GM19043 (cell line): Measurements from ENCODE around the gene CEACAM21.
A peak's percentile ranks its signal among the peaks of the same experiment; 100 is the strongest.
"Not testable (repeated sequence)": the region's sequence is repeated elsewhere in the genome, so short reads cannot be mapped to it uniquely, and the experiment has no call there.

Experiments
- ATAC-seq: cut with Tn5 transposase; IDR thresholded peaks from one replicate; pipeline ENCODE4 v1.9.1; 2021; ENCODE audit warnings: low read depth; ENCODE audit not compliant: unreplicated experiment

CEACAM21 gene

DNA sequence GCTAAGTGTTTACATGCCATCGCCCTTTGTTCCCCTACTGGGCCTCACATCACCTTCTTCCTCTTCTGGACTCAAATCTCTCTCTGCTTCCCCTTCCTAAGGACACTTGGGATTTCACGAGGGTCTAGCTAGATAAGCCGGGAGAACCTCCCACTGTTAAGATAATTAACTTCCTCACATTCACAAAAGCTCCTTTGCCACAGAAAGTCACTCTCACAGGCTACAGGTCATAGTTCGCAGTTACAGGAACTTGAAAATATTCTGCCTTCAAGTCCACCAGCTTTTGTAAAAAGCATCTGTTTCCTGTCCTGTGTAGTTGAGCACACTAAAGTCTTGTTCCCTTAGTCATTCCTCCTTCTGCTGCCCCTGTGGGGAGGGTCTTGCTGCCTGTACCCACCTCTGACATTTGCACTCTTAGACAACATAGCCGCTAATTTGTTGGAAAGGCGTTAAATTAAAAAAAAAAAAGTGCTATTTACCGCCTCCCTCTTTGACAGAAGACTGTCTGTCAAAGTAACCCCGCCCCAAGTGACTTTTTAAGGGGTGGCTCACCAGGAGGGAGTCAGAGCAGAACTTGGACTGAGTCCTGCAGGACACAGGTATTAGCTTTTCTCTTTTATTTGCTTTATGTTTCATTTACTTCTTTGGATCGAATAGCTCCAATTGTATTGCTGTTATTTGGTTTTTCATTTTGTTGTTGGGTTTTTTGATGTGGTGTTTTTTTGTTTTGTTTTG, 26.8 kb upstream of the CEACAM21 start:
- peak; percentile 45 for ATAC-seq

DNA sequence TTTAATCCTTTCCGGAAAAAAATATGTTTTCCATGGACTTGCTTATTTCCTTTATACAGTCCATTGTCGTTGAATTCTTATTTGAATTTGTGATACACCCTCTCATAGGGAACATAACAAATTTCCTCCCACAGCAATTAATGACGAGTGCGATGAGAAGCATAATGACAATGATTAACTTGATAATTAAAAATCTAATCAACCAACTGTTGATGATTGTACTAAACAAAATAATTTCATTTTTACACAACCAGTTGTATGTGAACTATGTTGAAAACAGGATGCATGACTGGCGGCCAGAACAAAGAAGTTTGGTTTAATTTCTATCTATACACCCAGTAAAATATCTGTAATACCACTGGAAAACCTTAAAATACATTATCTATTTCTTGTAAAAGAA, 26.1 kb upstream of the CEACAM21 start:
- ATAC-seq = no peak

DNA sequence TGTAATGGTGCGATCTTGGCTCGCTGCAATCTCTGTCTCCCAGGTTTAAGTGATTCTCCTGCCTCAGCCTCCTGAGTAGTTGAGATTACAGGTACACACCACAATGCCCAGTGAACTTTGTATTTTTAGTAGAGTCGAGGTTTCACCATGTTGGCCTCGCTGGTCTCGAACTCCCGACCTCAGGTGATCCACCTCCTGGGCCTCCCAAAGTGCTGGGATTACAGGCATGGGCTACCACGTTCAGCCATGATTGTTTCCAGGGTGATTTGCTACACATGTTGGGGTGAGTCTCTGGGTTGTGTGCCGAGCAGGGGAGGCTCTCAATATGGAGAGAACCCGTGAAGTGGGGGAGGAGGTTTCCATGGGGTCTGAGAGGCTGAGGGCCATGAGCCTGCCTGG, 24.8 kb upstream of the CEACAM21 start:
- ATAC-seq = no peak

DNA sequence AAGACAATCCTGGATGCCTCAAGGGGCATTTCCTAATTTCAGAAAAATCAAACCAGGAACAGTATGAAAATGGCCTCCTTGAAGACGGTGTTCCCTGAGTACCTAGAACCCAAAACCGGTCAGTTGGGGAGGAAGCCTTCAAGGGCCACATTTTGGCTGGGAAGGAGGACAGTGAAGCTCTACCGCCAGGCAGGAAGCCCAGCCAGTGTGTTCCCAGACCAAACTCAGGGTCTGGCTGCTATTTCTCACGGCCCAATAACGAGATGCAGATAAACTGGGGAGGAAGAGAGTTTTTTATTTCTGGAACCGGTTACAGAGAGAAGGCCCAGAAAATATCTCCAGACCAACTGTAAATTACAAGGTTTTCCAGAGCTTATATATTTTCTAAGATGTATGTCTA, 24.3 kb upstream of the CEACAM21 start:
- ATAC-seq = no peak

DNA sequence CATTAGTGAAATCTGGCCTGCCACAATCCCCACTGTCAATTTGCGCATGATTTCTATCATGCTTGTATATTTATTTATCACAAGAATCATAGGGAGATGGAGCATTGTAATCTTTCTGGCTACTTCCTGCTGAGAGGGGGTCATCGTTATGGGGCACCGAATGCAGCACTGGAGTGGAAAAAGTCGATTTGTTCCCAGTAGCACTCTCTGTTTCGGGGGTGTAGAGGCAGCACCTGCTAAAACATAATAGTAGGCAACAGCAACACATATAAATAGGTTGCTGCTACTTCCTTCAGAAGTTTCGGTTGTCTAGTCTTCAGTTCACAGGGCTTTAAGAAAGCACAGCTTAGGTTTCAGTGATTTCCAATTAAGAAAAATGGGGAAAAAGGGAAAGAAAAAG, 23.4 kb upstream of the CEACAM21 start:
- no peak for ATAC-seq

DNA sequence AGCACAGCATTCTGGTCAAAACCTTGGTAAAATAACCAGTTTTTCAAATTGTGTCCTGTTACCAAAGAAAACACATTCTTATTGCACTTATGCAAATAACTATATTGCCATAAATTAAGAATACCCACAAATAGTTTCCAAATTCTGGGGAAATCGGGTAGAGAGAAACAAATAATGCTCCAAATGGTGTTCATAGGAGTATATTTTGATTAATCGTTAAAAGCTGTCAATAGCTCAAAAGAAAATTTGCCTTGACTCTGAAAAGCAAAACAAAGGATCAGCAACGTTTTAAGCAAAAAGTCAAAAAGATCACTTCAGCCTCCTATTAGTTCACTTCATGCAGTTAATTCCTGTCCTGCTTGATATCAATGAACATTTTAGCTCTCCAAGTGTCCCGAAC, 22.2 kb upstream of the CEACAM21 start:
- no peak for ATAC-seq

DNA sequence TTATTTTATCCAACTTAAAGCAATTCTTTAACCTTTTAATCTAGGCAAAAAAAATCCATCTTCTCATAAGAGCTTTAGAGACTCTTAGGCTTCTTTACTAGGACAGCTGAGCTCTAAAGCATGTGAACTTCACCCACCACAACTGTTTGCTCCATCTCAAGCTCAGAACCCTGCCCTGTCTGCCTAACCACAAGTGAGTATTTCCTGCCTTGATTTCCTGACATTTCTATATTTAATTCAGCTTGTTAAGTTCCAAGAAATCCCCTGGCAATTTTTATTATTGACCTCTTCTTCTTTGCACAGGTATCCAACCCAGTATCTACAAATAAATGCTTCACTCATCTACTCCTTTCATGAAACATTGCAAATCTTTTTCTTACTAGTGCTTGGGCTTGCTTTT, 21.1 kb upstream of the CEACAM21 start:
- no peak for ATAC-seq

DNA sequence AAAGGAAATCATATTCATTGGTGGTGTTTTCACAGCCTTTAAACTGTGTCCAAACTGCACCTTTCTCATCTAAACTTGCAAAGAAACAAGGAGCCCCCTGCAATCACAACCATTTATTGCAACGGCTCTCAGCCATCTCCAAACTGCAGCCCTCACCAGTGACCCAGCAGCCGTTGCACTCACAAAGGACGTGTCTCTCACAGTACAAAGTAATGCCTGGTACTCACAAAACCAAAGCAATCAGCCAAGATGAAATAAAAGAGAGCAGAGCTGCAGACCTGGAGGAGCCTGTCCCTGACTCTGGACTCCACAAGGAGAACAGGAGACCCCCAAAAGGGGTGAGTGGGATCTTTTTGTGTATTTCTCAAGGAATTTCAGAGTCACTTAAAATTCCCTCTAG, 20.2 kb upstream of the CEACAM21 start:
- ATAC-seq = no peak

DNA sequence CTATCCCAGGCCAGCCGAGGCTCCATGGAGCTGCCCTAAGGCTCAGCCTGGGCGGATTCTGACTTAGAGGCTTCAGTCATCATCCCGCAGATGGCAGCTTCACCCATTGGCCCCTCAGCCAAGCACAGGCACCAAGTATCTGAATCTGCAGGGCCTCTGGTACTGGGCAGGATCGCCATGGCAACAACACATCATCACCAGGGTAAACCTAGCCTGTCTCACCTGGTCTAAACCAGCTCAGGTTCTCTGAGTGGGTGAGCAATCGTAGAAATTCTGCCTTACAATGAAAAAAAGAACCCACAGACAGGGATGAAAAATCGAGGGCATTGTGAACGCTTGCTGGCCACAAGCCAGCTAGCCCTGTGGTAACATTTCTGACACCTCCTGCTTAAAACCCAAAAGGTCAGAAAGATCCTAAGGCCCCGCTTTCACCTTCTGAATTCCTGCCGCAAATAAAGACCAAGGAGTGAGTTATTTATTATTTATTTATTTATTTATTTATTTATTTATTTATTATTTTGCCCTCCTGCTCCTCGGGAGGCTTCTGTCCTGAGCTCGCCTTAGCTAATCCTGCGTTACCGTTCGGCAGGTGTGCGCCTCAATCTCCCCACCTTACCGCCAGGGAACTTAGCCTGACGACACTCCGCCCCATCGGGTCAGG, 12.0 kb upstream of the CEACAM21 start:
- ATAC-seq = no peak

DNA sequence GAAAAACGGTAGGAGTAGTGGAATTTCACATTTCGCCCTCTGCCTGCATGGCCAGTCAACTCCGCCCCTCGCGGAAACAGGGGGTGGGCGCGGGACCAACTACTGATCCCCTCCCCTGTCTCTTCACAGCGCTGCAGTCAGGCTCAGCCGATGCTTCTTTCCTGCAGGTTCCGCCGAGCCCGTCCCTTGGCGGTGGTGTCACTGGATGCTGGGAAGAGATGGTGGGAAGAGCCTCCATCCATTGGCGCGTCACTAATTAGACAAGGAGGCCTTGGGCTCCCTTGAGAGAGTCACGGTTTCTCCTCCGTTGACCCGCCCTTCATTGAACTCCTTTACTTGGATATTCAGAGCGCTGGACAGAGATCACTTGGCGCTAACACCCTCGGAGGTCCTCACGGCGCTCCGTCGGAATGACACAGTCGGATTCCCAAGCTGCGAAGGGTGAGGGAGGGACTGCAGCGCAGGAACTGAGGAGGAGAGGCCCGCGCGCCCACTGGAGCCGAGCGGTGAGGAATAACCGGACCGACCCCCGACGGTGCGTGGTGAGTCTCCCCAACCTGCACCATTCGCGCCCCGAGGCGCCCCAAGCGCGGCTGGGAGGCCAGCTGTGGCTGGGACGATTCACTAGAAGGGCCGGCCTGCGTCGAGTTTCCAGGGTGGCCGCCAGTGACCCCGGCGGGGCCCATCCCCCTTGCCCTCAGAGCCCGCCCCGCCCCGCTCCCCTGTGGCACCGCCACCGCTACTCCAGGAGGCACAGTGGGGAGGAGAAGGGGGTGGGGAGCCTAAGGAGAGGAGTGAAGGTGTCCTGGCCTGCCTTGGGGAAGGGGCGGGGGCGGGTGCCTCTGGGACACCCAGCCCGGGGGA, 11.2 kb upstream of the CEACAM21 start:
- no peak for ATAC-seq

DNA sequence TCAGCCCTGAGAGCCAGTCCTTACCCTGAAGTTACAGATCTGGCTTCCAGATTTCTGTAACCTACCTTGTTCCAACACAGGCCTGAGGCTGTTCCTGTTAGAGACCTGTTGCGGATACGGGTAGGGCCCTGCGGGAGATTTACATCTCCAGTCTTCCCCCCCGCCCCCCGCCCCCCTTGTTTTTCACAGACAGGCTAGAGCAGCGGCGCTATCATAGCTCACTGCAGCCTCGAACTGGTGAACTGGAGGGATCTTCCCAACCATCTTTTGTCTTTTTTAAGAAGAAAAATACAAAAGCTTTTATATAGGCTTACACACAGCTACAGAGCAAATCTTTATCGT, 10.6 kb upstream of the CEACAM21 start:
- ATAC-seq = no peak

DNA sequence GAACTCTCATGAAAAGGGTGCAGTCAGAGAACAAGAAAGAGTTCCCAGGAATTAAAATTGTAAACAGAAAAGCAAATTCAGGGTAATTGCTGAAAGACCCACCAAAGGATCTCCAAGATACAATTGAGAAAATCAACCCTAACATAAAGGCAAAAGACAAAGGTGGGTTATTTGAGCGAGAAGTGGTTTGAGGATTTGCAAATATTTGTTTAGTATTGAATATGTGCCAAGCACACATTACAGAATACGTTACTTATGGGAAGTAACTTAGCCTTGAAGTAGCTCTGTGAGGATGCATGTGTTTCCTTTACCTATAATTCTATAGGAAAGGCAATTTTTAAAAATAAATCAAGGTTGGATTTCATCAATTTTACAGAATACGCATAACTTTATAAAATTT, 10.0 kb upstream of the CEACAM21 start:
- no peak for ATAC-seq

DNA sequence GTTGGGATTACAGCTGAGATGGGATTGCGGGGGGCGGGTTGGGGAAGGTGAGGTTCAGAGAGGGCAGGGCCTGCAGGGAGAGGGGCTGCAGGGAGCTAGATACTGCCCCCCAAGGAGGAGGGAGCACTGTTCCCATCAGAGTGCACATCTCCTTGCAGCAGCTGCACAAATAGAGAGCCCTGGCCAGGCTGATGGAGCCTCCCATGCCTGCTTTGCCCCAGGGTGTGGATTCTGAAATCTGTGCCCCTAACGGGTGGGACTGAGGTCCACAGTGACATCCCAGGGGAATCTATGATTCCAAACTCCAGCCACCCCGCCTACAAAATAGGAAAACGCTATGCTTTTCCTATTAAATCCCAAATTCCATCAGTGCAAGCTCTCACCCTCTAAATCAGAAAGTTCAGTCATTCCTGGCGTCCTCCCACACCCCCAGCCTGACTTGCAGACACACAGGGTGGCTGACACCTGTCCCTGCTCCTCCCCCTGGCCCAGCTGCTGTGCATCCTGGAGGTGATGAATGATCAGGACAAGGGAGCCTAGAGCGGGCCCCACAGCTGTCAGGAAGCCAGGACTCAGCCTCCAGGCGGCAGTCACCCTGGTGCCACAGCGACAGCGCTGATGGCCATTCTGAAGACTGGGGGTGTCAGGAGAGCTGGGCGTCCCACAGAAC, 6.3 kb upstream of the CEACAM21 start:
- no peak for ATAC-seq

DNA sequence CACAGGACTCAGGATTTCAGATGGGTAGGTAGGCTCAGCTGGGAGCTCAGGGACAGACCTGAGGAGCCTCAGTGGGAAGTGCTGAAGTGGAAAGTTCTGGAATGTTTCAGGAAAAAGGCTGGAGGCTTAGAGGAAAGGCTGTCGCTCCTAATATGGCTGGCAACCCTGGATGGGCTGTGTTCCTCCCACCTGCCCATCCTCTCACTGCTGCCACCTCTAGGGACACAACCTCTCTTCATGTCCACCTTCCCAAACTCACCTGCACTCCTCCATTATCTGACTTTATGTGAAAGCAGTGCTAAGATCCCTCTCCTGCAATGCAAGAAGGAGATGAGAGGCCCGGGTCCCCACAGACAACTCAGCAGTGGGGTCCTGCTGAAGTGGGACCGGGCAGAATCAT, 5.8 kb upstream of the CEACAM21 start:
- ATAC-seq = no peak

DNA sequence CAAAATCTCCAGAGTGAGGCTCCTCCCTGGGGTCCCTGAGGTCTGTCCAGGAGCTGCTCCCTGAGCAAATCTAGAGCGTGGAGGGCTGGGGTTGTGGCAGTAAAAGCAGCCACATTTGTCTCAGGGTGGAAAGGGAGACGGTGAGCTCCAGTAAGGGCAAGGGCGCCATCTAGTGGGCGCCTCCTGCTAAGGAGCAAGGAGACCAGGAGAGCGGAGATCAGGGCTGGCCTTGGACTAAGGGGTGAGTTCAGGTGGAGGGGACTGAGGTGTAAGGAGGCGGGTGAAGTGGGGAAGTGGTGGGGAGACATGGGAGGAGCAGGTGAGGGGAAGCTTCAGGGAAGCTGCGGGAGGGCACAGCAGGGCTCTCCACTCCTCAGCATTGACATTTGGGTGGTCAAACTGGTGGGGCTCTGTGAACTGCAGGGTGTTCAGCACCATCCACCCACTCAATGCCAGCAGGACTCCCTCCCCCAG, 5.3 kb upstream of the CEACAM21 start:
- ATAC-seq = no peak

DNA sequence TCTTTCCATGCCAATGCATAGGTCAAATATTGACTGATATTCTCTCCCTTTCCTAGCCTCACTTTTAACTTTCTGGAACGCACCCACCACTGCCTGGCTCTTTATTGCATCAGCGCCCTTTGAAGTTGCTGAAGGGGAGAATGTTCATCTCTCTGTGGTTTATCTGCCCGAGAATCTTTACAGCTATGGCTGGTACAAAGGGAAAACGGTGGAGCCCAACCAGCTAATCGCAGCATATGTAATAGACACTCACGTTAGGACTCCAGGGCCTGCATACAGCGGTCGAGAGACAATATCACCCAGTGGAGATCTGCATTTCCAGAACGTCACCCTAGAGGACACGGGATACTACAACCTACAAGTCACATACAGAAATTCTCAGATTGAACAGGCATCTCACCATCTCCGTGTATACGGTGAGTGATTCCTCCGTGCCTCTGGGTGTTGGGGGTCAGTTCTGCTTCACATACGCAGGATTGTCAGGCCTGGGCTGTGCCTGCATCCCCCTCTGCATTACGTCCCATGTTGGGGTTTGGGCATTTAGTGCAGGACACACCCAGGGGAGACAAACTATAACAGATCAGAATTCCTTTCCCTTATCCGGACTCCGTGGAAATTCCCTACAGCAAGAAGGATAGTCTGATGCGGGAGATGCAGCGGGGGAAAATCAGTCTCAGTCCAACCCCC, 1.3 kb downstream of the CEACAM21 start:
- no peak for ATAC-seq

DNA sequence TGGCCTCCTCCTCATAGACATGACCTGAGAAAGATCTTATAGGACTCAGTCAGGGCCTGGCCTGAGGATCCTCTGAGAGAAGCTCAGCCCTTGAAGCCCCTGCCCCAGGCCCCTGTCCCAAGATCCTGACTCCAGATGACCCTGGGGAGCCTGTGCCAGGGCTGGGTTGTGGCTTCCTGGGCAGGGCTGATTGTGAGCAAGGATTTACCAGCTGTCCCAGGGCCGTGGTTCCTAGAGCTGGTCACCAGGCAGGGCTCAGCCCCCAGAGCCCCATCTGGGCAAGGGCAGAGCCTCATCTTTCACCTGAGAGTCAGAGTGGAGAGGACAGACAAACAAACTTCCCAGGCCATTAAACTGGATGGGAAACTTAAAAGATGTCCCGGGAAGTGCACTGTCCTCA, 1.9 kb downstream of the CEACAM21 start:
- ATAC-seq = no peak

DNA sequence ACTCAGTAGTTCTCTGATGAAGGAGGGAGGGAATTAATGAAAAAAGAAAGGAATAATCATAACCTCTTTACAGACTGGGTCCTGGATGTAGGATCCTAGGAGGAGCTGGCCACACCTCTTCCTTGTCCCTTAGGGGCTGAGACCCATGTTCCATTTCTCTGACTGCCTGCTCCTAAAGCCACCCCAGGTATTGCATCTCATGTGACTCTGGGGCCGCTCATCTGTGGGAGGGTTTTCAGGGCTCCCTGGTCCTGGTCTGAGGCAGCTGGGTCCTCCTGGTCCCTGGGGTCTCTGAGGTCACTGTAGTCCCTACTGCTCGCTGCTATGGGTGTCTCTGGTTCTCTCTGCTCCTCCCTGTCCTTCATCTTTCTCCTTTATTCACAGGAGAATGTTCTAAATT, 2.9 kb downstream of the CEACAM21 start:
- no peak for ATAC-seq

DNA sequence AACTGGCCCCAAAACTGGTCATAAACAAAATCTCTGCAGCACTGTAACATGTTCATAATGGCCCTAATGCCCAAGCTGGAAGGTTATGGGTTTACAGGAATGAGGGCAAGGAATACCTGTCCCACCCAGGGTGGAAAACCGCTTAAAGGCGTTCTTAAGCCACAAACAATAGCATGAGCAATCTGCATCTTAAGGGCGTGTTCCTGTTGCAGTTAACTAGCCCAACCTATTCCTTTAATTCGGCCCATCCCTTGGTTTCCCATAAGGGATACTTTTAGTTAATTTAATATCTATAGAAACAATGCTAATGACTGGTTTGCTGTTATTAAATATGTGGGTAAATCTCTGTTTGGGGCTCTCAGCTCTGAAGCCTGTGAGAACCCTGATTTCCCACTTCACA, 5.1 kb downstream of the CEACAM21 start:
- ATAC-seq = not testable (repeated sequence)

DNA sequence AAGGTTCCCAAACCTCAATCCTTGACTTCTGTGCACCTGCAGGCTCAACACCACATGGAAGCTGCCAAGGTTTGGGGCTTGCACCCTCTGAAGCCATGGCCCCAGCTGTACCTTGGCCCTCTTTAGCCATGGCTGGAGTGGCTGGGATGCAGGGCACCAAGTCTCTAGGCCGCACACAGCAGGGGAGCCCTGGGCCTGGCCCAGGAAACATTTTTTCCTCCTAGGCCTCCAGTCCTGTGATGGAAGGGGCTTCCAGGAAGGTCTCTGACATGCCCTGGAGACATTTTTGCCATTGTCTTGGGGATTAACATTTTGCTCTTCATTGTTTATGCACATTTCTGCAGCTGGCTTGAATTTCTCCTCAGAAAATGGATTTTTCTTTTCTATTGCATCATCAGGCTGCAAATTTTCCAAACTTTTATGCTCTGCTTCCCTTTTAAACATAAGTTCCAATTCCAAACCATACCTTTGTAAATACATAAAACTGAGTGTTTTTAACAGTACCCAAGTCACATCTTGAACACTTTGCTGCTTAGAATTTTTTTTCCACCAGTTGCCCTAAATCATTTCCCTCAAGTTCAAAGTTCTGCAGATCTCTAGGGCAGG, 6.7 kb downstream of the CEACAM21 start:
- not testable (repeated sequence) for ATAC-seq
